ENCODE results near the gene STEAP1B.
"Not testable (repeated sequence)": the region's sequence is repeated elsewhere in the genome, so short reads cannot be mapped to it uniquely, and the experiment has no call there.

Gene STEAP1B

GRCh38 chr7:22452142-22452959 lies 47.6 kb downstream of the STEAP1B start:
- no peak for DNase-seq

GRCh38 chr7:22450013-22450412 lies 50.0 kb downstream of the STEAP1B start:
- DNase-seq = not testable (repeated sequence)

GRCh38 chr7:22447762-22448161 lies 52.2 kb downstream of the STEAP1B start:
- DNase-seq = no peak

- no peak for DNase-seq
Observed at GRCh38 chr7:22447008-22447407, 53.0 kb downstream of the STEAP1B start.

- no peak for DNase-seq
Observed at GRCh38 chr7:22445853-22446252, 54.1 kb downstream of the STEAP1B start.

- no peak for DNase-seq
Observed at GRCh38 chr7:22445140-22445743, 54.7 kb downstream of the STEAP1B start.

- no peak for DNase-seq
Observed at GRCh38 chr7:22444181-22444971, 55.6 kb downstream of the STEAP1B start.

GRCh38 chr7:22443370-22444180 lies 56.4 kb downstream of the STEAP1B start:
- no peak for DNase-seq

- no peak for DNase-seq
Observed at GRCh38 chr7:22442882-22443369, 57.1 kb downstream of the STEAP1B start.

GRCh38 chr7:22442187-22442881 lies 57.7 kb downstream of the STEAP1B start:
- DNase-seq = no peak

GRCh38 chr7:22441157-22441556 lies 58.8 kb downstream of the STEAP1B start:
- DNase-seq = no peak

- no peak for DNase-seq
Observed at GRCh38 chr7:22438994-22439393, 61.0 kb downstream of the STEAP1B start.

- DNase-seq = not testable (repeated sequence)
Observed at GRCh38 chr7:22436552-22436951, 63.4 kb downstream of the STEAP1B start.

- DNase-seq = no peak
Observed at GRCh38 chr7:22435720-22436119, 64.3 kb downstream of the STEAP1B start.

- DNase-seq = no peak
Observed at GRCh38 chr7:22435105-22435504, 64.9 kb downstream of the STEAP1B start.

GRCh38 chr7:22433710-22434460 lies 66.1 kb downstream of the STEAP1B start:
- DNase-seq = no peak

- not testable (repeated sequence) for DNase-seq
Observed at GRCh38 chr7:22433165-22433700, 66.8 kb downstream of the STEAP1B start.

GRCh38 chr7:22432203-22432718 lies 67.7 kb downstream of the STEAP1B start:
- DNase-seq = no peak

GRCh38 chr7:22430457-22430856 lies 69.5 kb downstream of the STEAP1B start:
- no peak for DNase-seq

GRCh38 chr7:22429386-22429785 lies 70.6 kb downstream of the STEAP1B start:
- DNase-seq = no peak

GRCh38 chr7:22427855-22428254 lies 72.1 kb downstream of the STEAP1B start:
- no peak for DNase-seq
